Right lobe of liver (tissue), 4 donors: ENCODE data around the gene KCNN2.

Experiments used
- CTCF ChIP-seq, 4 donors: fragments of 200-600 bp in 3 of 4; fragments of 450-650 bp in 1 of 4; IDR thresholded peaks; one replicate each; pipeline versions ENCODE4 v1.5.1 to v1.8.0; 2016 to 2022; ENCODE audit warnings: antibody characterized with exemption in 4 of 4, mild to moderate bottlenecking in 2 of 4
- POLR2A ChIP-seq: fragments of 450-650 bp; IDR thresholded peaks from one replicate; pipeline ENCODE4 v1.6.1; 2017; ENCODE audit warnings: antibody characterized with exemption, mild to moderate bottlenecking
- donor health status: DM: no; HTN: no; CAD: no.
- donor health status: DM: no; HTN: no; CAD: no.
- donor health status: DM: no; HTN: yes; CAD: no.

- TF ChIP-seq CTCF (IDR thresholded peaks at IDR 0.05) (no peak), POLR2A (no peak)
Measured at GRCh38 chr5:114435885-114436299, 74.0 kb downstream of the KCNN2 start.
